A673 (cell line): Measurements from ENCODE around the gene BMPR1A. TPM values are rescaled to one million over a fixed set of nuclear protein-coding genes. Genes with fewer than 3 reads are reported as not detected.
"Not testable (repeated sequence)": the region's sequence is repeated elsewhere in the genome, so short reads cannot be mapped to it uniquely, and the experiment has no call there.

ENCODE experiments used
- BruUV-seq: library from RNA; stranded (reverse); fragments of 400-500 nt; replicated peaks from 2 replicates; lab custom pipeline; 2021; lab: Mats Ljungman, UMichigan
- CTCF ChIA-PET: fragments of 300-600 bp; sonication (Branson Sonifier 250); formaldehyde crosslinking; loops from one replicate; lab custom pipeline; 2022; ENCODE audit warnings: antibody characterized with exemption; lab: Charles Lee
- POLR2A ChIA-PET: fragments of 300-600 bp; sonication (Branson Sonifier 250); formaldehyde crosslinking; loops from one replicate; lab custom pipeline; 2022; ENCODE audit warnings: antibody characterized with exemption; ENCODE audit not compliant: low non-redundant PET; lab: Charles Lee
- DNase-seq: peaks from one replicate; pipeline ENCODE4 v3.0.0-alpha.2; 2015; ENCODE audit warnings: low spot score
- H3K27ac ChIP-seq: fragments of 200-600 bp; sonication (generic); 2 replicates; pipeline ENCODE4 v1.5.1; 2016; ENCODE audit warnings: mixed run types, low read depth, mild to moderate bottlenecking, mixed read lengths, antibody characterized with exemption, low read length; ENCODE audit not compliant: poor library complexity, severe bottlenecking
- H3K27me3 ChIP-seq: fragments of 200-600 bp; sonication (generic); replicated peaks from 2 replicates; pipeline ENCODE4 v1.6.1; 2017; ENCODE audit warnings: mixed run types, low read depth, mild to moderate bottlenecking, mixed read lengths, antibody characterized with exemption, low read length; ENCODE audit not compliant: insufficient read depth, poor library complexity
- H3K36me3 ChIP-seq: fragments of 200-600 bp; sonication (generic); 2 replicates; pipeline ENCODE4 v1.6.1; 2016; ENCODE audit warnings: mixed run types, mild to moderate bottlenecking, mixed read lengths, antibody characterized with exemption, low read length; ENCODE audit not compliant: insufficient read depth, poor library complexity, severe bottlenecking
- H3K4me1 ChIP-seq: fragments of 200-600 bp; sonication (generic); 2 replicates; pipeline ENCODE4 v1.6.1; 2017; ENCODE audit warnings: mixed run types, mild to moderate bottlenecking, mixed read lengths, antibody characterized with exemption, low read length; ENCODE audit not compliant: insufficient read depth, poor library complexity, severe bottlenecking
- H3K4me3 ChIP-seq: fragments of 200-600 bp; sonication (generic); 2 replicates; pipeline ENCODE4 v1.5.1; 2016; ENCODE audit warnings: low read depth, mixed run types, mild to moderate bottlenecking, mixed read lengths, low read length; ENCODE audit not compliant: poor library complexity, severe bottlenecking
- H3K9me3 ChIP-seq: fragments of 200-600 bp; sonication (generic); 2 replicates; pipeline ENCODE4 v1.6.1; 2016; ENCODE audit warnings: mixed run types, low read depth, mild to moderate bottlenecking, mixed read lengths, antibody characterized with exemption, low read length; ENCODE audit not compliant: poor library complexity, severe bottlenecking
- CTCF ChIP-seq: fragments of 300-800, 200-600 bp; sonication (generic); conservative IDR thresholded peaks from 2 replicates; pipeline ENCODE4 v1.5.1; 2017; ENCODE audit warnings: low read depth, mild to moderate bottlenecking, antibody characterized with exemption, low read length, moderate library complexity, mixed read lengths
- EZH2 ChIP-seq: fragments of 200-600 bp; sonication (generic); IDR thresholded peaks from 2 replicates; pipeline ENCODE4 v1.6.1; 2017; ENCODE audit warnings: borderline replicate concordance, low read depth, mild to moderate bottlenecking, mixed read lengths, antibody characterized with exemption, low read length; ENCODE audit not compliant: poor library complexity, severe bottlenecking
- intact Hi-C: fragments of 100-400 bp; cut with micrococcal nuclease; formaldehyde crosslinking; loops from one replicate; pipeline ENCODE4 v1.10.0; 2022; ENCODE audit not compliant: unreplicated experiment
- total RNA-seq: library from RNA; stranded (reverse); gene quantifications from 2 replicates; pipeline ENCODE4 v1.2.3, GENCODE V29; 2021

Gene BMPR1A
- total RNA-seq, 1 experiment from 2014 or later: 136 TPM

- ChIA-PET POLR2A (no interaction called here), CTCF (interaction anchor here (1.6 kb wide), 1 partner anchor 29 kb away, joined by 6 read pairs; no protein-coding TSS in a partner anchor)
- intact Hi-C loops: no loop called here
- no peaks in the 10 kb centered on the region for H3K4me1 ChIP-seq
- H3K9me3 ChIP-seq: no peaks in the 10 kb centered on the region
- DNase-seq: no peak
- H3K36me3 ChIP-seq: no peaks in the 10 kb centered on the region
- H3K27ac ChIP-seq: no peak overlapping the region
- H3K27me3 ChIP-seq: no peaks in the 10 kb centered on the region
- H3K4me3 ChIP-seq: no peak overlapping the region
- no peak for TF ChIP-seq CTCF
- no peak for TF ChIP-seq EZH2
- BruUV-seq: no TSS peak
These were observed 181.2 kb downstream of the BMPR1A start for GRCh38 chr10:86937502-86938154.

DNA sequence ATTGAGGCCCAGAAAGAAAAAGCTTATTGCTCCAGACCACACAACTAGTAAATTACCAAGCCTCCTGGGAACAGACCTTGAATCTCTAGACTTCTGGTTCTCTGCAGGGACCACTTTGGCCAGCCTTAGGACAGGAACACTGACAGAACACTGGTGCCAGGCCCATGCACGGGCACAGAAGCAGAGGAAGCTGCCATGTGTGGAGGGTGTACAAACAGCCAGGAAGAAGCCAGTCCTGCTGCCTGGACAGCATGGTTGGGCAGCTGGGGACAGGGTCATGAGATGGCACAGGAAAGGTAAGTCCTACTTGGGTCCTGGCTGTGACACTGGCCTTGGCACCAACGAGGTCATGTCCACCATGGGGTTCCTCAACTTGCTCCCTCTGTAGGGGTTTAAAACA is 181.8 kb downstream of the BMPR1A start:
- no peaks in the 10 kb centered on the region for H3K27me3 ChIP-seq
- no peak overlapping the region for H3K4me3 ChIP-seq
- BruUV-seq: no TSS peak
- H3K4me1 ChIP-seq: no peaks in the 10 kb centered on the region
- ChIA-PET POLR2A (no interaction called here), CTCF (interaction anchor here (1.6 kb wide), 1 partner anchor 28 kb away, joined by 6 read pairs; no protein-coding TSS in a partner anchor)
- TF ChIP-seq EZH2: no peak
- no peak for TF ChIP-seq CTCF
- no peaks in the 10 kb centered on the region for H3K9me3 ChIP-seq
- intact Hi-C loops: no loop called here
- no peak for DNase-seq
- no peaks in the 10 kb centered on the region for H3K36me3 ChIP-seq
- no peak overlapping the region for H3K27ac ChIP-seq

GRCh38 chr10:86940076-86940475 is 183.7 kb downstream of the BMPR1A start:
- BruUV-seq, H3K4me3 ChIP-seq, H3K36me3 ChIP-seq, POLR2A ChIA-PET, H3K4me1 ChIP-seq, H3K27me3 ChIP-seq, H3K27ac ChIP-seq, DNase-seq, H3K9me3 ChIP-seq: not testable (repeated sequence)
- intact Hi-C loops: loop anchor here (1.0 kb wide), 1 partner anchor 252 kb away; no protein-coding TSS in a partner anchor
- CTCF ChIA-PET: interaction anchor here (0.6 to 1.0 kb wide), 9 partner anchors 18 to 594 kb away, joined by 4 to 15 read pairs (median 5); partner anchors contain the start of genes SHLD2 and SNCG
